ENCODE results near the gene DUSP15. TPM values are rescaled to one million over a fixed set of nuclear protein-coding genes. Genes with fewer than 3 reads are reported as not detected.

DUSP15 gene
- polyA plus RNA-seq, 2 of the 4 experiments (the other 2 are of a cell fraction) = 0.53 to 1.3 TPM

- peak overlapping the region; percentile 70 to 85 for H3K27ac ChIP-seq
Measured at GRCh38 chr20:31879143-31879987, 9.0 kb upstream of the DUSP15 start.

GRCh38 chr20:31877684-31878083, 7.4 kb upstream of the DUSP15 start:
- DNase-seq (ENCODE audit: low read depth in 1 of 2, low spot score in 1 of 2) (no peak), ATAC-seq (no peak), FAIRE-seq (no peak)
- no peak overlapping the region for H3K27ac ChIP-seq
- no peak for TF ChIP-seq MAFK (IDR thresholded peaks at IDR 0.05; ENCODE audit: partially characterized antibody)
- no peak for TF ChIP-seq CHD2 (IDR thresholded peaks at IDR 0.05; ENCODE audit: low read length, partially characterized antibody)
- TF ChIP-seq GATA3 (IDR thresholded peaks at IDR 0.05; ENCODE audit: borderline replicate concordance) = no peak
- TF ChIP-seq RNF2 (IDR thresholded peaks at IDR 0.05; ENCODE audit: borderline replicate concordance, low read depth) = no peak
- no peak for TF ChIP-seq MAX (IDR thresholded peaks at IDR 0.05)
- TF ChIP-seq HMGXB4 (CRISPR knock-in tag; IDR thresholded peaks at IDR 0.05; ENCODE audit: borderline replicate concordance) = no peak
- TF ChIP-seq HOXB13 (CRISPR knock-in tag; IDR thresholded peaks at IDR 0.05; ENCODE audit: low read depth) = no peak
- no peak for TF ChIP-seq NFE2L2 (conservative IDR thresholded peaks at IDR 0.05; ENCODE audit: low read length)
- TF ChIP-seq BCL3 (IDR thresholded peaks at IDR 0.05) = no peak
- no peak for TF ChIP-seq FOXS1 (CRISPR knock-in tag; IDR thresholded peaks at IDR 0.05)
- ChIA-PET POLR2A (no interaction called here), CTCF (interaction anchor here (1.0 to 1.9 kb wide), 3 partner anchors 17 to 154 kb away, joined by 4 to 5 read pairs (median 4); no protein-coding TSS in a partner anchor)
- H3K4me2 ChIP-seq = no peak overlapping the region
- H3K4me1 ChIP-seq = no peaks in the 10 kb centered on the region
- H3K9me3 ChIP-seq = no peaks in the 10 kb centered on the region
- H3K4me3 ChIP-seq = no peak overlapping the region

More at GRCh38 chr20:31879143-31879987, 9.0 kb upstream of the DUSP15 start:
- peak; percentile 74; the same call in 1 of the 2 replicates for TF ChIP-seq CBX2 (IDR thresholded peaks at IDR 0.05; ENCODE audit: borderline replicate concordance, low read depth)
- TF ChIP-seq USF2 (IDR thresholded peaks at IDR 0.05) = peak; percentile 72
- peak; percentile 88 for TF ChIP-seq POLR2A (IDR thresholded peaks at IDR 0.05; ENCODE audit: low read length)
- TF ChIP-seq CHD2 (IDR thresholded peaks at IDR 0.05; ENCODE audit: low read length, partially characterized antibody) = no peak
- 0 out of 5 replicates have a peak, but pooled peaks of 1 of the 2 experiments have one; percentile 17 for TF ChIP-seq JUN (IDR thresholded peaks at IDR 0.05)
- 0 out of 2 replicates have a peak, but pooled peaks have one; percentile 59 for TF ChIP-seq E2F6 (IDR thresholded peaks at IDR 0.05; ENCODE audit: borderline replicate concordance, low read depth)
- TF ChIP-seq ESRRA (IDR thresholded peaks at IDR 0.05; ENCODE audit: borderline replicate concordance, low read length) = no peak
- TF ChIP-seq PHF8 (IDR thresholded peaks at IDR 0.05; ENCODE audit: borderline replicate concordance, low read depth) = peak; percentile 73; the same call in 1 of the 2 replicates
- no peak for TF ChIP-seq PBX3 (IDR thresholded peaks at IDR 0.05)
- TF ChIP-seq MAX (IDR thresholded peaks at IDR 0.05) = peak; percentile 84
- TF ChIP-seq ATOH8 (CRISPR knock-in tag; IDR thresholded peaks at IDR 0.05; ENCODE audit: low read depth) = no peak
- no peak for TF ChIP-seq BCL3 (IDR thresholded peaks at IDR 0.05)
- ATAC-seq (peak; percentile 100), FAIRE-seq (peak; percentile 85), DNase-seq (ENCODE audit: low read depth in 1 of 2, low spot score in 1 of 2) (peak; percentile 98)
- CTCF ChIA-PET = interaction anchor here (0.6 to 4.2 kb wide), 8 partner anchors 11 to 152 kb away, joined by 3 to 22 read pairs (median 3); partner anchors contain the start of gene PDRG1
- no peaks in the 10 kb centered on the region for H3K4me1 ChIP-seq
- no peaks in the 10 kb centered on the region for H3K9me3 ChIP-seq
- H3K4me3 ChIP-seq = peak overlapping the region; percentile 61
- peak overlapping the region; percentile 90 for H3K4me2 ChIP-seq
- POLR2A ChIA-PET = interaction anchor here (0.8 to 1.1 kb wide), 4 partner anchors 8 to 230 kb away, joined by 3 to 5 read pairs (median 4); partner anchors contain the start of genes PDRG1 and TM9SF4
- 2% methylated on average over 40 of the region's 45 CpGs for WGBS (ENCODE audit: missing lambda C conversion rate)
